ENCODE measurements around the gene MBD1.
A peak's percentile ranks its signal among the peaks of the same experiment; 100 is the strongest.
"Not testable (repeated sequence)": the region's sequence is repeated elsewhere in the genome, so short reads cannot be mapped to it uniquely, and the experiment has no call there.

Gene MBD1, protein sequence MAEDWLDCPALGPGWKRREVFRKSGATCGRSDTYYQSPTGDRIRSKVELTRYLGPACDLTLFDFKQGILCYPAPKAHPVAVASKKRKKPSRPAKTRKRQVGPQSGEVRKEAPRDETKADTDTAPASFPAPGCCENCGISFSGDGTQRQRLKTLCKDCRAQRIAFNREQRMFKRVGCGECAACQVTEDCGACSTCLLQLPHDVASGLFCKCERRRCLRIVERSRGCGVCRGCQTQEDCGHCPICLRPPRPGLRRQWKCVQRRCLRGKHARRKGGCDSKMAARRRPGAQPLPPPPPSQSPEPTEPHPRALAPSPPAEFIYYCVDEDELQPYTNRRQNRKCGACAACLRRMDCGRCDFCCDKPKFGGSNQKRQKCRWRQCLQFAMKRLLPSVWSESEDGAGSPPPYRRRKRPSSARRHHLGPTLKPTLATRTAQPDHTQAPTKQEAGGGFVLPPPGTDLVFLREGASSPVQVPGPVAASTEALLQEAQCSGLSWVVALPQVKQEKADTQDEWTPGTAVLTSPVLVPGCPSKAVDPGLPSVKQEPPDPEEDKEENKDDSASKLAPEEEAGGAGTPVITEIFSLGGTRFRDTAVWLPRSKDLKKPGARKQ

DNA sequence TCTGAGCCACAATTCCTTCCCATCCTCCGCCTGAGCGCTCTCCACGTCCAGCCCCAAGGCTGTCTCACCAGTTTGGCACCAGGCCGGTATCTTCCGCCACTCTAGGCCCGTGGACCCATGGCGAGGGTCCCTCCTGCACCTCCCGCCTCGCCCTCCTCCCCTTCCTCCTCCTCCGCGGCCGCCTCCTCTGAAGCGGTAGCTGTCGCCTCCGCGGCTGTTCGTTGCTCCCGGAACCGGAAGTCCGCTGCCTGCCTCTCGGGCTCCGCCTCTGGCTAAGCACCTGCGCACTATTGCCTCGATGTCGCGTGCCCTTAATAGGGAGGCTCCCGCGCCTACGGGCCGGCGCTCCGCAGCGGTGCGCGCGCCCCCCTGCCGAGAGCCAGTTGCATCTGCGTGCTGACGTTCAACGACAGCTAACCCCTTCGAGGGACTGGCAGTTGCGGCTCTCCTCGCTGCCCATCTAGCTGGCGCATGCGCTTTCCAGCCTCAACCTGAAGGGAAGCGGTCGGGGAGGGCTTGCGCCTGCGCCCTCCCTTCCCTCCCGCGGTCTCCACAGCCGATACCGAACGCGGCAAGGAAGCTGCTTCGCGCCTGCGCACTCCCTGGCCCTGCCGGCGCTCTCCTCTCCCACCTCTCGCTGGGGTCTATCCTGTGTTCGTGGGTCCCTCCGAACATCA lies at the start of gene MBD1:
Gene MBD1 (minus strand): TSS at position 229 of the 677 bp plus-strand sequence. CDS start 1,531 bp downstream, outside the sequence.
- DNase-seq (ENCODE audit: low spot score) = peak; percentile 99

DNA sequence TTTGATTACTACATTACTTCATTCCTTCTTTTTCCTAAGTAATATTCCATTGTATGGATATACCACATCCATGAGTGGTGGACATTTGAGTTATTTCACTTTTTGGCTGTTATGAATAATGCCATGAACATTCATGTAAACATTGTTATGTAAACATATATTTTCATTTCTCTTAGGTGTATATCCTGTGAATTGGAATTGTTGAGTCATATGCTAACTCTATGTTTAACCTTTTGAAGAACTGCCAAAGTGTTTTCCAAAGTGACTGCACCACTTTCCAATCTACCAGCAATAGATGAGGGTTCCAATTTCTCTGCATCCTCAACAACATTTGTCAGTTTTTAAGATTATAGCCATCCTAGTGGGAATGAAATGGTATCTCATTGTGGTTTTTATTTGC lies 48.9 kb upstream of the MBD1 start:
- no peak for DNase-seq (ENCODE audit: low spot score)

DNA sequence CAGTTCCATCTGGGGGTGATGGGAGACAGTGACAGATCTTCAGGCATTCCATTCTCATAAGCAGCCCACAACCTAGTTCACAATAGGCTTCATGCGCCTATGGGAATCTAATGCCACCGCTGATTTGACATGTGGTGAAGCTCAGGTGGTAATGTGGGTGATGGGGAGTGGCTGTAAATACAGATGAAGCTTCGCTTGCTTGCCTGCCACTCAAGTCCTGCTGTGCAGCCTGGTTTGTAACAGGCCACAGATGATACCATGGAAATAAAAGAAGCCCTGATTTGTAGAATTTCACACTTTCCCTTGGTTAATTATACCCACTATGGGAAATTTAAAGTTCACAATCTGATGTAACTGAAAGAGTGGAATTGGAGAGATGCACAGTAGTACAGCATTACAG lies 46.7 kb upstream of the MBD1 start:
- no peak for DNase-seq (ENCODE audit: low spot score)

DNA sequence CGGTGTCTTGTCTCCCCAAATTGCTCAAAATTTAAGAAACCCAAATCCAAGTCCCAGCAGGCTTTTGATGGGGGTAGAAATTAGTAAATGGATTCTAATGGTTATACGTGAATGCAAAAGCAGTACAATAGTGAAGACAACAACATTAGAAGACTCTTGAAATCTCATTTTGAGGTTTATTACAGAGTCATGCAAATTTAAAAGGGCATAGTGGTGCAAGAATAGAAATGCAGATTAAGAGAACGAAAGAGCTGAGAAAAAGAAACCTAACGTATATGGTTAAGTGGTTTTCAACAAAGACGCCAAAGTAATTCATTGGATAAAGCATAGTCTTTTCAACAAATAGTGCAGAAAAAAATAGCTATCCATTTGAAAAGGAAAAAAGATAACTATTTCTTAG lies 39.4 kb upstream of the MBD1 start:
- DNase-seq (ENCODE audit: low spot score) = no peak

DNA sequence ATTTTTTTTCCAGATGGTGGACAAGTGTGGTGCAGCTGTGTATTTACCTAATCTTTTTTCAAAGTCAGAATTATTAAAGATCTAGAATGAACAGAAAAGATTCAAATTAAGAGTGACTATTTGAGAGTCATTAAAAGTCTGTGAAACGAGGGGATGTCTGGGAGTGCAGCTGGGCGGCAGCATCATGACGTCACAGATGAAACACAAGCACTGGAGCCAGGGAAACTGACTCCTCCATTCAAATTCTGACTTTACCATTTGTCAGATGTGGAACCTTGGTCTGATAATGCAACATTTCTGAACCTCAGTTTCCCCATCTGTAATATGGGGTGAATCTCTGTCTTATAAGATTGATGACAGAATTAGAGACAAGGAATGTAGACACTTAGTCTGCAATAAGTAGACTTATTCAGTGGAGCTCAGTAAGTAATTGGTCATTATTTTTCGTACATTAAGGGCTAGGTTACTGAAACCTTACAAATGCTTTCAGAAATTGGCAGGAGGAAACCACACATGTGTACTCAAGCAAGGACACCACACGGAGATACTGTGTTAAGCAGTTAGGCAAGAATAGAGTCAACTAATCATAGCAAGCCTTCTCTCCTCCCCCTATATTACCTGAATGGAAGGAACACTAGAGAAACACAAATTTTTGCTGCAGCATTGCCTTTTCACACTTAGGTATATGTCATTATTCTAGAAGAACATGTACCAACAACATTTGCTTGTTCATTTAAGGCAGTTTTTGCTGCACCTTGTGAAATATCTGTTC lies 34.0 kb upstream of the MBD1 start:
- no peak for DNase-seq (ENCODE audit: low spot score)

DNA sequence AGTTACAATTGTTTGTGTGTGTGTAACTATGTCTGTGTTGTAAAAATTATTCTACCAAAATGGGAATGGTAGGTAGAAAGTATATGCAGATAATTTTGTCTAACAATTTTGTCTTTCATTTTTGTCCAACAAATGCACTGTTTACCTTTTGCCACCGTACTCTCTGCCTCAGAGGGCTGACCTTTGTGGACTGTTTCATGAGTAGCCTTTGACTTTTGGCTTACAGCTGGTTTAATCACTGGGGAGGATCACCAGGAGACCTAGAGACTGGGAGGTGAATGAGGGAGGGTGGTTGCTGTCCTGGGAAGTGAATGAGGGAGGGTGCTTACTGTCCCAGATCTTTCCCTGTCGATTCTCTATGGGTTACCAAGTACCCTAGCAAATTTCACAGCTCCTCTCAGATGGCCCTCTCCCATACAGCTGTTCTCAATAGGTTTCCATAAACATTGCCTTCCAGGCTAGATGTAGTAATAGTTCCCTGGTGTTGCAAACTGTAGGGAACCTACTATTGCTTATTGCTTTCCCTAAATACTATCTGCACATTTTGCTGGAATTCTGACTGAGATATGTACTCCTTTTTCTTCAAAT lies 32.6 kb upstream of the MBD1 start:
- DNase-seq (ENCODE audit: low spot score) = no peak

DNA sequence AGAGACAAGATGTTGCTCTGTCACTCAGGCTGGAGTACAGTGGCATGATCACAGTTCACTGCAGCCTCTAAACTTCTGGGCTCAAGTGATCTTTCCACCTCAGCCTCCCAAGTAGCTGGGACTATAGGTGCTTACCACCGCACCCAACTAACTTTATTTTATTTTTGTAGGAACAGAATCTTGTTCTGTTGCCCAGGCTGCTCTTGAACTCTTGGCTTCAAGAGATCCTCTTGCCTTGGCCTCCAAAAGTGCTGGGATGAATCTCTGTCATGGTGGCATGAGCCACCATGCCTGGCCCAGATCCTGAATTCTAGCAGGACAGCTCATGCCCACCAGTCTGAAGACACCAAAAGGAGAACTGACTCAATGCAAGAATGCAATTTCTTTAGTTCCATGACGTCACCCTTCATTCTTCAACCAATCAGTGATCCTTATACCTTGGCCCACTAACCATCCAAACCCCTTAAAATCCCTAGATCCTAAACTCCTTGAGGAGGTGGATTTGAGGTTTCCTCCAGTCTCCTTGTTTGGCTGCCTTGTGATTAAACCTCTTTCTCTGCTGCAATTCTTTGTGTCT lies 31.8 kb upstream of the MBD1 start:
- DNase-seq (ENCODE audit: low spot score) = no peak

DNA sequence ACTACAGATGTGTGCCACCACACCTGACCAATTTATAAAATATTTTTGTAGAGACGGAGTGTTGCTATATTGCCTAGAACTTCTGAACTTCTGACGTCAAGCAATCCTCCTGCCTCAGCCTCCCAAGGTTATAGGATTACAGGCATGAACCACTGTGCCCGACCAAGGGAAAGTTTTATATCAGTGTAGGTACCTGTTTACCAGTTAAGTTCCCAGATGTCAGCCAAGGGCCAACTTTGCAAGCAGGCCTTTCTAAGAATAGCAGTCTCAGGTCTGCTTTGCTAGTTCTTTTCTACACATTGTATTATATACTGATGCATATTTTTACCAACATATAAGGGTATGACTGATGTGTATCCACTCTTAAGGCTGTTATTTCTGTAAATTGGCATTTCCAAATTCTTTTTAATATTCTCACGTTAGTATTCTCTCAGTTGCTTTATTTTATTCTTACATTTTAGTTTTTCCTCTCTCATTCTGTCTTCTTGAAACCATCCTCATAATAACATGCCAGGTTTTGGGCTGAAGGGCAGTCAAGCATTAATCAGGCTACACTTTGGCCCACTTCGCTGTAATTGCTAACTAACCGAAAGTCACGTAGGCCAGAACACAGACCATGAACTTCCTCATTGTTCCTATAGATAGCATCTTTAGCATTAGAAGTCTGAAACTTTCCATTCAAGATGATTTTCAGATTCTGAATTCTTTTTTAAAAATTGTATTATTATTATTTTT lies 31.1 kb upstream of the MBD1 start:
- no peak for DNase-seq (ENCODE audit: low spot score)

DNA sequence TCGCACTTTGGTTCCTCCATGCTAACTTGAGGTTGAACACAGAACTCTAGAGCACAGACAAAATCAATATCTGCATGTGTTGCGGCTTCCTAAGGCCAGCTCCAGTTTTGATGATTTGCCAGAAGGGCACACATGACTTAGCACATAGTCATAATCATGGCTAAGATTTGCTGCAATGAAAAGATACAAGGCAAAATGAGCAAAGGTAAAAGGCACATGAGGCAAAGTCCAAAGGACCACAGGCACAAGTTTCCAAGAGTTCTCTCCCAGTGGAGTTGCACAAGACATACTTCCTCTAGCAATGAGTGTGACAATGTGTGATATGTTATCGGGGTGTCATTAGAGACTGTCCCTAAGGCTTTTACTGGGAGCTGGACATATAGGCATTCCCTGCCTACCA lies 30.3 kb upstream of the MBD1 start:
- DNase-seq (ENCODE audit: low spot score) = no peak

DNA sequence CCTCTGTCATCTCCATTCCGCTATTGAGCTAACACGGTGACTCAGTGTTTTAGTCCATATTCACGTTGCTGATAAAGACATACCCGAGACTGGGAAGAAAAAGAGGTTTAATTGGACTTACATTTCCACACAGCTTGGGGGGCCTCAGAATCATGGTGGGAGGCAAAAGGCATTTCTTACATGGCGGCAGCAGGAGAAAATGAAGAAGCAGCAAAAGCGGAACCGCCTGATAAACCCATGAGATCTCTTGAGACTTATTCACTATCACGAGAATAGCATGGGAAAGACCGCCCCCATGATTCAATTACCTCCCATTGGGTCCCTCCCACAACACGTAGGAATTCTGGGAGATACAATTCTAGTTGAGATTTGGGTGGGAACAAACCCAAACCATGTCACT lies 28.8 kb upstream of the MBD1 start:
- DNase-seq (ENCODE audit: low spot score) = no peak

DNA sequence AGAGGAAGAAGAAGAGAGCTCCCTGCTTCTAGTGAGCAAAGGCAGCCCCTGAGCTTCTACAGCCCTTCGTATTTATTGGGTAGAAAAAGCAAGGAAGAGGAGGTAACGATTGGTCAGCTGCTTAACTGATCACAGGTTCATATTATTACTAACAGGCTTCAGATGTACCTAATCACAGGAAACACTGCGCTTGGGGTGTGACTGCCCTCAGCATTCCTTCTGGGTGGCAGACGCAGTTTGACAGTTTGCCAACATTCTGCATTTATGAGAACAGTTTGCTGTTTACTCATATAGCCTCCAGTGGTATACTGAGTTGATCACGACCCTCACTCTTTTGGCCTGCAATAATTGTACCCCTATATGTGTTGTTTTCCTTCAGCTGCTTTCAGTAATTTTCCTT lies 27.5 kb upstream of the MBD1 start:
- DNase-seq (ENCODE audit: low spot score) = not testable (repeated sequence)

DNA sequence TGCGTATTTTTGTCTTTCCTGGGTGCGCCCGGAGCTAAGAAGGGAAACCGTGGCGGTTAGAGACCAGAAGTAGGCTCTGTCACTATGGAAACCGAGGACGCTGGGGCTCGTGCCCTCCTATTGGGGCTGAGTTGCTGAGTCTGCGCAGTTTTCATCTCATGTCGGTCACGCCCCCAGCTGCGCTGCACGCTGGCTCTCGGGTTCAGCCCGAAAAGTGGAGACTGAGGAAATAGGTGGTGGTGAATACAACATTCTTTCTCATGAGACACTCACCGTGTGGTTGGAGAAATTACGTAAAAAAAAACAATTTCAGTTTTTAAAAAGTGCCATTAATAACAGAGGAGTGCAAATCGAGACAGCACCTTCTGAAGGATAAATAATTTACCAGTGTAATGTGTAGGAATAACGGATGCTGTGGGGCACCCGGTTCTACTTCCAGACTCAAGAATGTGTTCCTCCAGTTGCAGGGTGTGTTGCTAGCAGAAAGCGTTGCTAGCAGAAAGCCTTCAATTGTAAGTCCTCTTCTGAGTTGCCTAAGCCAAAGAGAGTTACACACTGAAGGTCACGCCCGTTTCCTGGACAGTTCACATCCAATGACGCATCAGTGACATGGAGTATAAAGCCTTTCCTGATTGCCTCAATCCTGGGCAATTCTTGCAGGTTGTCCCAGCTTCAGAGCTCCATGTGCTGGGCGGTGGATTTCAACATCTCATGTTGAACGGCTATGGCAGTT lies 26.6 kb upstream of the MBD1 start:
- peak; percentile 88 for DNase-seq (ENCODE audit: low spot score)

DNA sequence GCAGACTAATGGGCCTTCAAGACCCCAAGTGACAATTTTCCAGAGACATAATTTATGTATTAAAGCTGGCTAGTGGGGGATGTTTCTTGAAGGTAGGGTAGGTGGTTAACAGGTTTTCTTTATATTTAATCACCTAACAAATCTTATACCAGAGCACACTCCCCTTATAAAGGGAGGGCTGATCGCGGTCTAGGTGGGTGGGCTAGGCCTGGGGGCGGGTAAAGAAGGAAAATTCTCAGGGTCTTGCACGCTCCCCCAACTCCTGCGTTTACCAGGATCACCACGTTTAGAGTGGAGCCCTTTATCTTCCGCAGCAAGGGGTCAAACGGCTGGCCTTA lies 26.0 kb upstream of the MBD1 start:
- no peak for DNase-seq (ENCODE audit: low spot score)

DNA sequence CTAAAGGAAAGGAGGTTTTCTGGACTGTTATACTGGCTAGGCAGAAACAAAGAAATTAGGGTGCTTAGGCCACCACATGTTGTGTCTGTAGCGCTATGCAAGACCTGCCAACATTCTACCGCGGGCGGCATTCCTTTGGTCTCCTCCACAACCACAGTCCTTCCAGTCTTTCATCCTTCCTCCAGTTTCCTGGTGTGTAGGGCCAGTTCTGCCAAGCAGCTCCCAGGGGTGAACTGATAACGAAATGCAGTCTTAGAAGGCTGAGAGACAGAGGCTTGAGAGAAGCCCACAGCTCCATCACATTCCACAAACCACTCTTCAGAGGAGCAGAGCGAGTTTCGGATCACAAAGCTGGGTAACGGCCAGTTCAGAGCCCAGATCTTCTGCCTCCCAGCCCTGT lies 25.6 kb upstream of the MBD1 start:
- DNase-seq (ENCODE audit: low spot score) = no peak

DNA sequence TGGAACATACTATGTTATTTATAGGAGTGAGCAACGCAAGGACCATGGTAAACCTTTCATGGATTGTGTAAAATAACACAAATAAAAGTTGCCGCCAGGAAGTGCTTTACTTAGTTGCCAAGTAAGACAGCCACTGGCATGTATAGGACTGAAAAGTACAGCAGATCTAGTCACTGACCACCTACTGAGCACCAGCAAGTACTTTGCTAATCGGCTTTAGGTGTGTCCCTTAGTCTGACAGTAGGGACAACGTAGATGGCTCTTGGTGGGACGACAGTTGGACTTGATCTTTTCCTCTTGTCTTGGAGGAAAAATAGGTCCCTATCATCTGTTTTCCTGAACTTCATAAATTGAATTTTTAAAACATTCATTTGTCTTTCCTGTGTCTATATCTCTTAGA lies 19.8 kb upstream of the MBD1 start:
- DNase-seq (ENCODE audit: low spot score) = no peak

DNA sequence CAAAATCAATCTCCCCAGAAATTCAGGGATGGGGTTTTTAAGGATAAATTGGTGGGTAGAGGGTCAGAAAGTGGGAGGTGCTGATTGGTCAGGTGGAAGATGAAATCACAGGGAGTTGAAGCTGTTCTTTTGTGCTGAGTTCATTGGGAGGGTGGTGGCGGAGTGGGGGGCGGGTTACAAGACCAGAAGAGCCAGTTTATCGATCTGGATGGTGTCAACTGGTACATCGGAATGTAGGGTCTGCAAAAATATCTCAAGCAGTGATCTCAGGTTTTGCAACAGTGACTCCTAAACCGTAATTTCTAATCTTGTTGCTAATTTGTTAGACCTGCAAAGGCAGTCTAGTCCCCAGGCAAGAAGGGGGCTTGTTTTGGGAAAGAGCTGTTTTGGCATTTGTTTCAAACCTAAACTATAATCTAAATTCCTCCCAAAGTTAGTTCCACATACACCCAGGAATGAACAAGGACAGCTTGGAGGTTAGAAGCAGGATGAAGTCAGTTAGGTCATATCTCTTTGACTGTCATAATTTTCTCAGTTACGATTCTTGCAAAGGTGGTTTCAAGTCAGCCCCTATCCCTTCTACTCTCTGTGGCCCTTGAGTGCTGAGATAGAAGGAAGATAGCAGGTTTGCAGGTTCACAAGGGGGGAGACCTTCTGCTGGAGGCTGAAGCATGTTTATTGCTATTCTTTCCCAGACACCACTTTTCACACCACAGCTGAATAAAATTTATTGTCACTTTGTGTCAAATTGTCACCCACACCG lies 18.5 kb upstream of the MBD1 start:
- DNase-seq (ENCODE audit: low spot score) = no peak

DNA sequence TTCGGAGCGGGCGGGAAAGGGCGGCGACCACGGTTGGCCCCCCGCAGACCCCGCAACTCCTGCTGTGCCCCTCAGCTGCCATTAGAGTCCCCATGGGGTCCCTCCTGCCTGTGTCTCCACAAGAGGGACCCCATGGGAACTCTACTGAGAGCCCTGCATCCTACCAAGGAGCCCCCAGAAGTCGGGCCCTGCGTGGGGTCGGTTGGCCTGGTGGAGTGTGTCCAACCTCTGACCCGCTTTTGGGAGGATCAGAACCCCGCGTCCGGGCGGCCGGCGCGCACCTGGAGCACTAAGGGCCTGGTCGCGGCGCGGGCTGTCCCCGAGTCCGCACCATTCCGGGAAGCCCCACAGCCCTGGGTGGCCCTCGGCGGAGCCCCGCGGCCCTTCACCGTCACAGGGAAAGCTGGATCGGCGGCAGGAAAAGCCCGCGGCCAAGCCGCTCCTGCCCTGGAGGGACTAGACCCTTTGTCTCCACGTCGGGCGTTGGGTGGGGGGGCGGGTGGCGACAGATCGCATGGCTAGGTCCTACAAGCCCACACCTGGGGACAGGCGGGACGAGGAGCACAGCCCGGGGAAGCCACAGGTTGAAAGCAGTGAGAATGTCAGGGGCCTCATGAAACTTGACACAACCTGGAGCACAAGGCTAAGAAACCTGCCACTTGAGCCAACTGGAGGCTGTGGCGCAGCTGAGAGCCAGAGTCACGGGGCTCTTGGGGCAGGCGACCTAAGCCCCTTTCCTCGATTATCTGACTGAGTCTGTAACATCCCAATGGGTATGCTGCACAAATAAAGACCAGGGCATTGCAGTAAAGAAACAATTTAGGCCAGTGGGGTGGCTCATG lies 17.3 kb upstream of the MBD1 start:
- DNase-seq (ENCODE audit: low spot score) = no peak

DNA sequence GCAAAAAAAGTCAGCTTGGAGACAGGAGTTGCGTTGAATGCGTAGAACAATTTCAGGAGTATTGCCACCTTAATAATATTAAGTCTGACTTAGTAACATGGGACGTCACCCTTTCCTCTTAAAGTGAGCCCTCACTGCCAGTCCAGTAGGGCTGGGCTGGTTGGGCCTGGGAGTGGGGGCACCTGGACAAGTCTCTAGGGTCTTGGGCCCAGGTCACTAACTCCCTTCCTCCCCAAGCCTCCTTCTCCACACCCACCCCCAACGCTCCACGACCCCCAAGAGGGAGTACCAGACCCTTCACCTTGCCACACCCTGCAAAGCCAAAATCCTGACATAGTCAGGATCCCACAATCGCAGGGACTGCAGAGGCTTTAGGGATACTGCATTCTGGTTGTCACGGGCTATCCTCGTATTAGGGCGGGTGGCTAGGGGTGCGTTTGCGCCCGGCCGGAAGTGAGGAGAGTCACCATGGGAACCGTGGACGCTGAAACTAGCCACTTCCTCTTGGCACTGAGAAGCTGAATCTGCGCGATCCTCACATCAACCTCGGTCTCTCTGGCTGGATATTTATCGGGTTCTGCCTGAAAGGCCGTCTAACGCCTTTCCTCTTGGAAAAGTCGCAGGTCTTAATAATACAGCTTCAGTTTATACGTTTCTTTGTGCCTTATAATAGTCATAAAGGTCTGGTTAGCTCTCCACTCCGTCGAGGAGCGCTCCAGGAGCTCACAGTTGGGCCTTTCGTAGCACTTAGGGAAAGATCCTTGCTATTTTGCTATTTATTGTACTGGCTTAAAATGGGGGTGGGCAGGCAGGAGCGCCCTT lies 16.5 kb upstream of the MBD1 start:
- peak; percentile 63 for DNase-seq (ENCODE audit: low spot score)

Data from putamen (tissue), 1 donor.